GM23248 (cell line): Measurements from ENCODE around the gene STX18. TPM values are rescaled to one million over a fixed set of nuclear protein-coding genes. Genes with fewer than 3 reads are reported as not detected.

ENCODE experiments used
- DNase-seq: peaks from one replicate; pipeline ENCODE4 v3.0.0-alpha.2; 2015
- H2AFZ ChIP-seq: fragments of 200-600 bp; sonication (generic); 2 replicates; pipeline ENCODE4 v1.6.1; 2016; ENCODE audit warnings: antibody characterized with exemption
- H3F3A ChIP-seq: fragments of 200-600 bp; sonication (generic); 2 replicates; pipeline ENCODE4 v1.6.1; 2016; ENCODE audit warnings: mild to moderate bottlenecking, antibody characterized with exemption, mixed run types; ENCODE audit not compliant: insufficient read depth
- H3K27ac ChIP-seq: fragments of 200-600 bp; sonication (generic); 2 replicates; pipeline ENCODE4 v1.5.1; 2016; ENCODE audit warnings: mild to moderate bottlenecking
- H3K27me3 ChIP-seq: fragments of 200-600 bp; sonication (generic); replicated peaks from 2 replicates; pipeline ENCODE4 v1.6.1; 2016; ENCODE audit warnings: mild to moderate bottlenecking; ENCODE audit not compliant: insufficient read depth
- H3K36me3 ChIP-seq: fragments of 200-600 bp; sonication (generic); 2 replicates; pipeline ENCODE4 v1.6.1; 2016; ENCODE audit warnings: low read depth, mild to moderate bottlenecking
- H3K4me1 ChIP-seq: fragments of 200-600 bp; sonication (generic); 2 replicates; pipeline ENCODE4 v1.6.1; 2016; ENCODE audit warnings: mild to moderate bottlenecking; ENCODE audit not compliant: insufficient read depth
- H3K4me2 ChIP-seq: fragments of 200-600 bp; sonication (generic); one replicate; pipeline ENCODE4 v1.6.1; 2016; ENCODE audit warnings: mild to moderate bottlenecking; ENCODE audit not compliant: unreplicated experiment
- H3K4me3 ChIP-seq: fragments of 200-600 bp; sonication (generic); 2 replicates; pipeline ENCODE4 v1.5.1; 2016; ENCODE audit warnings: mild to moderate bottlenecking
- H3K79me2 ChIP-seq: fragments of 200-600 bp; sonication (generic); 2 replicates; pipeline ENCODE4 v1.6.1; 2016; ENCODE audit warnings: mild to moderate bottlenecking; ENCODE audit not compliant: insufficient read depth
- H3K9ac ChIP-seq: fragments of 200-600 bp; sonication (generic); 2 replicates; pipeline ENCODE4 v1.6.1; 2016; ENCODE audit warnings: mild to moderate bottlenecking
- H3K9me2 ChIP-seq: fragments of 200-600 bp; sonication (generic); 2 replicates; pipeline ENCODE4 v1.6.1; 2016; ENCODE audit warnings: mixed run types, mild to moderate bottlenecking, moderate library complexity; ENCODE audit not compliant: insufficient read depth
- H3K9me3 ChIP-seq: fragments of 200-600 bp; sonication (generic); one replicate; pipeline ENCODE4 v1.6.1; 2017; ENCODE audit warnings: low read depth
- H4K20me1 ChIP-seq: fragments of 200-600 bp; sonication (generic); 2 replicates; pipeline ENCODE4 v1.6.0; 2016; ENCODE audit not compliant: insufficient read depth
- EZH2 ChIP-seq: fragments of 200-600 bp; sonication (generic); IDR thresholded peaks from 2 replicates; pipeline ENCODE4 v1.6.1; 2018; ENCODE audit warnings: antibody characterized with exemption, mild to moderate bottlenecking; ENCODE audit not compliant: insufficient read depth, poor library complexity, severe bottlenecking
- EZH2phosphoT487 ChIP-seq: fragments of 200-600 bp; sonication (generic); IDR thresholded peaks from 2 replicates; pipeline ENCODE4 v1.6.1; 2018; ENCODE audit warnings: antibody characterized with exemption, moderate library complexity, mild to moderate bottlenecking, low read depth; ENCODE audit not compliant: insufficient read depth
- WGBS, 2 experiments: methylation state at CpG; one replicate each; pipeline ENCODE4 v1.1.6; 2015 to 2017; ENCODE audit warnings: low lambda C conversion rate in 2 of 2, low coverage in 1 of 2; ENCODE audit errors: missing lambda C conversion rate in 2 of 2; 5-methylcytosine and 5-hydroxymethylcytosine counted together
- in situ Hi-C: fragments of 300-500 bp; cut with MboI; formaldehyde crosslinking; loops from 2 replicates; pipeline ENCODE4 v1.15.0; 2020
- polyA plus RNA-seq: library from polyadenylated mRNA; unstranded; fragments of >200 nt; fragmentation: Nextera tagmentation; extraction: Ambion mirVana; gene quantifications from 2 replicates; pipeline ENCODE4 v1.2.1, GENCODE V29; 2016
- total RNA-seq: library from RNA; depleted of rRNA; stranded (reverse); fragments of >200 nt; shearing (Covaris generic); gene quantifications from 2 replicates; pipeline ENCODE4 v1.2.3, GENCODE V29; 2014

Gene STX18
- total and polyA plus RNA-seq, 2 experiments from 2014 or later, result 39.2 to 42.6 TPM

DNA sequence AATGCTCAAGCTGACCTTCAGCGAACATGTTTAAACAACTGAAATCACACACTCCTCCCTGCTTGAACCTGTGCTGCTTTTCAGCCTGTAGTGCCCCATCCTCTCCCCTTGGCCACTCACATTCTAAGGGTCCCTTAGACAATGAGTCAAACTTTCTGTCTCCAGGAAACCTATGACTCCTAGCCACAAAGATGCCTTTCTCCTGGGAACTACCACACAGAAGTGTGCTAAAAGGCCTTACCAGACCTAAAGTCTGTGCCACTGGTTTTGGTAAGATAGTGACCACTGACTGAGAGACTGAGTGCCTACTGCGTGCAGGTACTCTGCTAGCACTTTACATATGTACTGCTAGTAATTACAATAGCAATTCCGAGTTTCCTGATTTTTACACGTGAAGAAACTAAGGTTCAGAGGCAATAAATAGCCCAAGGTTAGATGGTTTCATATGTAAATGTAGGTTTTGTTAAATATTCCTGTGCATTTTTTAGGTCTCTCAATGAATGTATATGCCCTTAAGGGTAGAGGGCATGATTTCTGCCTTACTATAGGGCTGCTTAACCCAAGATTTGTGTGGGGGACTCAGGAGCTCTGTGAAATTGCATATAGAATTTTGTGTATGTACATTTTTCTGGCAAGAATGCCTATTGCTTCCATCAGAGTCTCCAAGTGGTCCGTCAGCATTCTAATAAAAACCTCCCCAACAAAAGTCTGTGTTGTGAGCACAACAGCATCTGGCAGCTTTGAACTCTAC lies 83.9 kb downstream of the STX18 start:
- Histone ChIP-seq H3K4me3 (no peak overlapping the region), H3K79me2 (0 out of 2 replicates have a peak, but pooled peaks cover 22% of the 10 kb centered on the region), H3F3A (peaks cover 21% of the 10 kb centered on the region), H3K9ac (peak overlapping the region; percentile 70), H3K27me3 (no peaks in the 10 kb centered on the region), H3K9me2 (no peaks in the 10 kb centered on the region), H4K20me1 (no peaks in the 10 kb centered on the region), H3K27ac (peak overlapping the region; percentile 91), H3K4me1 (peaks cover 14% of the 10 kb centered on the region), H3K4me2 (peak overlapping the region; percentile 26), H3K9me3 (no peaks in the 10 kb centered on the region), H2AFZ (no peak overlapping the region), H3K36me3 (peaks cover 9% of the 10 kb centered on the region; the same call in 1 of the 2 replicates)
- WGBS, 2 experiments, result 94 to 97% methylated on average over 5 of the region's 5 CpGs
- peak; percentile 87 for DNase-seq
- in situ Hi-C loops, result no loop called here
- no peak for TF ChIP-seq EZH2phosphoT487
- TF ChIP-seq EZH2, result no peak

DNA sequence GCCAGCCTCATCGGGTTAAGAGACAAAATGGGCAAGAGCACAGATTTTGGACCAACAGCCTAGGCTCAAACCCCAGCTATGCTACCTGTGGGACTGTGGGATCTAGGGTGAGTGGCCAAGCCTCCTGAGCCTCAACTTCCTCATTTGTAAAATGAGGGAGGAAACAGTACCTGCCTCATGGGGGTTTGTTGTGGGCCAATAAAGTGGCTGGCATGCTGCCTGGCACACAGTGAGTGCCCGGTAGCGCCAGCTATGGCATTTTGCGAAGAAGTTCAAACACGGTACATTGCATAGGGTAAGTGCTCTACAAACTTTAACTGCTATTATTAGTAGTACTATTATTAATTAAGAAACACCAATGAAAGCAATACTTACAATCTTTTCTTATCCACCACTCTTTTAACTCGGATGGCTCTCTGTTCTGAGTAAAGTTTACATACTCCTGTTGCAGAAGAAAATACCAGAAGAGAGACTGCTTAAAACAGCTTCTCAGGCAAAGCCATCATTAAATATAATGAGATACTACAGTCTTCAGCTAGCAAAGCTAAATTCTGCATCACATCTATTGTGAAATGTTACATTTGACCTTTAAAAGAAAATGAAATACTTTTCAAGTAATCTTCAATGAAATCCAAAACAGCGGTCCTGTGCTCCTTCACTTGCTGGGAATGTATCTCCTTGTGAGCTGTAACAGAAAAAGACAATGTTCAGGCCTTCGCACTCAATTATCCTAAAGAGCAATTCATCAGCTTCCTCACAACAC lies 84.9 kb downstream of the STX18 start:
- no peaks in the 10 kb centered on the region for H3K9me2 ChIP-seq
- 89 to 93% methylated on average over 8 of the region's 8 CpGs for WGBS, 2 experiments
- H2AFZ ChIP-seq, result no peak overlapping the region
- peaks cover 17% of the 10 kb centered on the region; the same call in 1 of the 2 replicates for H3K36me3 ChIP-seq
- in situ Hi-C loops, result no loop called here
- peaks cover 21% of the 10 kb centered on the region for H3F3A ChIP-seq
- DNase-seq, result peak; percentile 33
- no peaks in the 10 kb centered on the region for H3K27me3 ChIP-seq
- H3K4me3 ChIP-seq, result no peak overlapping the region
- H3K4me1 ChIP-seq, result peaks cover 14% of the 10 kb centered on the region
- no peaks in the 10 kb centered on the region for H3K9me3 ChIP-seq
- H4K20me1 ChIP-seq, result no peaks in the 10 kb centered on the region
- peak overlapping the region; percentile 70 for H3K9ac ChIP-seq
- H3K27ac ChIP-seq, result peak overlapping the region; percentile 91
- H3K4me2 ChIP-seq, result peak overlapping the region; percentile 26
- 0 out of 2 replicates have a peak, but pooled peaks cover 13% of the 10 kb centered on the region for H3K79me2 ChIP-seq
- TF ChIP-seq EZH2phosphoT487 (no peak), EZH2 (no peak)

GRCh38 chr4:4456351-4456750 lies 85.5 kb downstream of the STX18 start:
- DNase-seq, result peak; percentile 6
- H3K27me3 ChIP-seq, result no peaks in the 10 kb centered on the region
- 93 to 96% methylated on average over 7 of the region's 7 CpGs for WGBS, 2 experiments
- peaks cover 17% of the 10 kb centered on the region; the same call in 1 of the 2 replicates for H3K36me3 ChIP-seq
- H3K4me3 ChIP-seq, result no peak overlapping the region
- H4K20me1 ChIP-seq, result no peaks in the 10 kb centered on the region
- 0 out of 2 replicates have a peak, but pooled peaks cover 6% of the 10 kb centered on the region for H3K79me2 ChIP-seq
- H2AFZ ChIP-seq, result no peak overlapping the region
- no peaks in the 10 kb centered on the region for H3K9me3 ChIP-seq
- no peak for TF ChIP-seq EZH2phosphoT487
- no peak for TF ChIP-seq EZH2
- no peak overlapping the region for H3K9ac ChIP-seq
- no peaks in the 10 kb centered on the region for H3K9me2 ChIP-seq
- H3K27ac ChIP-seq, result peak overlapping the region; percentile 91
- H3K4me2 ChIP-seq, result no peak overlapping the region
- H3F3A ChIP-seq, result peaks cover 21% of the 10 kb centered on the region
- in situ Hi-C loops, result no loop called here
- peaks cover 14% of the 10 kb centered on the region for H3K4me1 ChIP-seq

GRCh38 chr4:4455210-4455865 lies 86.5 kb downstream of the STX18 start:
- Histone ChIP-seq H3K9me2 (no peaks in the 10 kb centered on the region), H3K4me3 (no peak overlapping the region), H3K27ac (no peak overlapping the region), H4K20me1 (no peaks in the 10 kb centered on the region), H3K4me1 (peaks cover 14% of the 10 kb centered on the region), H3F3A (peaks cover 21% of the 10 kb centered on the region), H3K36me3 (peaks cover 17% of the 10 kb centered on the region; the same call in 1 of the 2 replicates), H3K9me3 (no peaks in the 10 kb centered on the region), H3K4me2 (no peak overlapping the region), H3K9ac (no peak overlapping the region), H2AFZ (no peak overlapping the region), H3K79me2 (no peaks in the 10 kb centered on the region), H3K27me3 (no peaks in the 10 kb centered on the region)
- WGBS, 2 experiments, result 91 to 96% methylated on average over 5 of the region's 5 CpGs
- DNase-seq, result no peak
- in situ Hi-C loops, result no loop called here
- TF ChIP-seq EZH2phosphoT487 (no peak), EZH2 (no peak)
